Retina (tissue), 1 donor: ENCODE data around the gene LRBA.

Experiments used
- DNase-seq: peaks from one replicate; pipeline ENCODE4 v3.0.0-alpha.2; 2016

Gene LRBA

GRCh38 chr4:150862829-150863228, 152.3 kb downstream of the LRBA start:
- no peak for DNase-seq

GRCh38 chr4:150859453-150859852, 155.6 kb downstream of the LRBA start:
- no peak for DNase-seq

- no peak for DNase-seq
These were observed 159.0 kb downstream of the LRBA start for GRCh38 chr4:150855981-150856510.

- no peak for DNase-seq
These were observed 160.5 kb downstream of the LRBA start for GRCh38 chr4:150854600-150854999.

- DNase-seq = no peak
These were observed 161.2 kb downstream of the LRBA start for GRCh38 chr4:150853882-150854281.

GRCh38 chr4:150852216-150852615, 162.9 kb downstream of the LRBA start:
- no peak for DNase-seq

GRCh38 chr4:150849016-150849415, 166.1 kb downstream of the LRBA start:
- no peak for DNase-seq

GRCh38 chr4:150828159-150828558, 186.9 kb downstream of the LRBA start:
- no peak for DNase-seq

GRCh38 chr4:150827226-150827625, 187.9 kb downstream of the LRBA start:
- no peak for DNase-seq

GRCh38 chr4:150826306-150826705, 188.8 kb downstream of the LRBA start:
- no peak for DNase-seq

GRCh38 chr4:150822407-150822806, 192.7 kb downstream of the LRBA start:
- no peak for DNase-seq

- DNase-seq = no peak
These were observed 193.4 kb downstream of the LRBA start for GRCh38 chr4:150821641-150822040.

- no peak for DNase-seq
These were observed 194.7 kb downstream of the LRBA start for GRCh38 chr4:150820409-150820808.

GRCh38 chr4:150818661-150819060, 196.4 kb downstream of the LRBA start:
- DNase-seq = no peak

GRCh38 chr4:150817804-150818528, 197.1 kb downstream of the LRBA start:
- no peak for DNase-seq

GRCh38 chr4:150817017-150817416, 198.1 kb downstream of the LRBA start:
- DNase-seq = no peak

GRCh38 chr4:150816491-150816890, 198.6 kb downstream of the LRBA start:
- no peak for DNase-seq

- DNase-seq = no peak
These were observed 200.2 kb downstream of the LRBA start for GRCh38 chr4:150814873-150815272.

- DNase-seq = no peak
These were observed 209.7 kb downstream of the LRBA start for GRCh38 chr4:150805183-150806025.

GRCh38 chr4:150801833-150802232, 213.3 kb downstream of the LRBA start:
- no peak for DNase-seq

GRCh38 chr4:150799207-150799606, 215.9 kb downstream of the LRBA start:
- DNase-seq = no peak

GRCh38 chr4:150794706-150795105, 220.4 kb downstream of the LRBA start:
- DNase-seq = no peak

GRCh38 chr4:150789864-150790263, 225.2 kb downstream of the LRBA start:
- DNase-seq = no peak

- no peak for DNase-seq
These were observed 230.1 kb downstream of the LRBA start for GRCh38 chr4:150784939-150785338.
